PC-9 (cell line): ENCODE measurements around the gene INHA. TPM values are rescaled to one million over a fixed set of nuclear protein-coding genes. Genes with fewer than 3 reads are reported as not detected.
A peak's percentile ranks its signal among the peaks of the same experiment; 100 is the strongest.

Source experiments
- BruUV-seq: library from RNA; stranded (reverse); fragments of 400-500 nt; replicated peaks from 2 replicates; lab custom pipeline; 2021; lab: Mats Ljungman, UMichigan
- CTCF ChIA-PET: fragments of 300-600 bp; sonication (Branson Sonifier 250); formaldehyde crosslinking; loops from one replicate; lab custom pipeline; 2022; ENCODE audit warnings: antibody characterized with exemption; lab: Charles Lee
- POLR2A ChIA-PET: fragments of 300-600 bp; sonication (Branson Sonifier 250); formaldehyde crosslinking; loops from one replicate; lab custom pipeline; 2022; ENCODE audit warnings: antibody characterized with exemption; ENCODE audit not compliant: unreplicated experiment; lab: Charles Lee
- DNase-seq, 2 experiments: peaks; one replicate each; pipeline versions ENCODE4 v3.0.0 to v3.0.0-alpha.2; 2015 to 2022; ENCODE audit warnings: mixed read lengths in 1 of 2
- H2AFZ ChIP-seq: fragments of 200-600 bp; sonication (generic); 2 replicates; pipeline ENCODE4 v1.8.1; 2017; ENCODE audit warnings: antibody characterized with exemption
- H3F3A ChIP-seq: fragments of 200-600 bp; sonication (generic); 2 replicates; pipeline ENCODE4 v1.8.1; 2017; ENCODE audit warnings: antibody characterized with exemption, mild to moderate bottlenecking, low read depth; ENCODE audit not compliant: insufficient read depth
- H3K27ac ChIP-seq: fragments of 200-600 bp; sonication (generic); 2 replicates; pipeline ENCODE4 v1.6.1; 2016; ENCODE audit warnings: mixed run types
- H3K27me3 ChIP-seq: fragments of 200-600 bp; sonication (generic); 2 replicates; pipeline ENCODE4 v1.6.1; 2016; ENCODE audit warnings: low read depth, mixed run types; ENCODE audit not compliant: insufficient read depth
- H3K36me3 ChIP-seq: fragments of 200-600 bp; sonication (generic); 2 replicates; pipeline ENCODE4 v1.6.1; 2016; ENCODE audit warnings: low read depth, mixed run types
- H3K4me1 ChIP-seq: fragments of 200-600 bp; sonication (generic); replicated peaks from 2 replicates; pipeline ENCODE4 v1.6.1; 2016; ENCODE audit warnings: mixed run types; ENCODE audit not compliant: insufficient read depth
- H3K4me2 ChIP-seq: fragments of 200-600 bp; sonication (generic); 2 replicates; pipeline ENCODE4 v1.6.1; 2017; ENCODE audit warnings: mixed run types
- H3K4me3 ChIP-seq: fragments of 200-600 bp; sonication (generic); 2 replicates; pipeline ENCODE4 v1.6.1; 2016; ENCODE audit warnings: mixed run types
- H3K79me2 ChIP-seq: fragments of 200-600 bp; sonication (generic); 2 replicates; pipeline ENCODE4 v1.6.1; 2017; ENCODE audit warnings: low read depth, mixed run types
- H3K9me2 ChIP-seq: fragments of 200-600 bp; sonication (generic); 2 replicates; pipeline ENCODE4 v1.8.1; 2017; ENCODE audit warnings: mild to moderate bottlenecking; ENCODE audit not compliant: insufficient read depth
- H3K9me3 ChIP-seq: fragments of 200-600 bp; sonication (generic); 2 replicates; pipeline ENCODE4 v1.8.1; 2016; ENCODE audit warnings: low read depth; ENCODE audit not compliant: insufficient read depth
- H4K20me1 ChIP-seq: fragments of 200-600 bp; sonication (generic); 2 replicates; pipeline ENCODE4 v1.8.1; 2017; ENCODE audit not compliant: insufficient read depth
- EZH2 ChIP-seq: fragments of 200-600 bp; sonication (generic); IDR thresholded peaks from 2 replicates; pipeline ENCODE4 v1.8.0; 2017; ENCODE audit warnings: antibody characterized with exemption, low read depth
- intact Hi-C: fragments of 100-400 bp; cut with micrococcal nuclease; formaldehyde crosslinking; loops from one replicate; pipeline ENCODE4 v1.10.0; 2022; ENCODE audit not compliant: unreplicated experiment
- total RNA-seq: library from RNA; stranded (reverse); gene quantifications from 2 replicates; pipeline ENCODE4 v1.2.3, GENCODE V29; 2021
- TF ChIP-seq, protein P1 (sequence below): fragments of 200-600 bp; sonication (generic); conservative IDR thresholded peaks from 2 replicates; pipeline ENCODE4 v1.6.1; 2017; ENCODE audit warnings: mixed run types, antibody characterized with exemption, mild to moderate bottlenecking, moderate library complexity

The INHA gene
- total RNA-seq, 1 experiment from 2014 or later: 5.2 TPM

DNA sequence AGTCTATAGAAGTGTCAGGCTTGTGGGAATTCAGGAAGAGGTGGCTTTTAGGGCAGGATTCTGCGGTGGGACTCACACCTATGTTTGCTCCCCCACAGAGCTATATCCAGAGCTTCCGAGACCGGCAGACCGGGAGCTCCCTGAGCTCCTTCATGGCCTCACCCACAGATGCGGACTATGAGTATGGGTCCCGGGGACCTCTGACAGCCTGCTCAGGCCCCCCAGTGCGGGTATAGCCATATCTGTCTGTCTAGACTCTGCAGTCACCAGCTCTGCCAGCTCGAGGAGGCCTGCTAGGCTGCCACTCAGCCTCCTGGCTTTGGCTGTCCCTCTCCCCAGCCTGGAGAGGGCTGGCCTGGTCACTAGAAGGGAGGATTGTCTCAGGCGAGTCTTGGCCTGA, 22.5 kb upstream of the INHA start:
- intact Hi-C loops: no loop called here
- no peaks in the 10 kb centered on the region for H3K9me3 ChIP-seq
- POLR2A ChIA-PET: no interaction called here
- no peaks in the 10 kb centered on the region for H3K36me3 ChIP-seq
- H3K79me2 ChIP-seq: no peaks in the 10 kb centered on the region
- CTCF ChIA-PET: no interaction called here
- H3K4me1 ChIP-seq: no peaks in the 10 kb centered on the region
- no peaks in the 10 kb centered on the region for H4K20me1 ChIP-seq
- no peak for DNase-seq
- no peak overlapping the region for H3K4me3 ChIP-seq
- no peak overlapping the region for H3K27ac ChIP-seq
- H3F3A ChIP-seq: no peaks in the 10 kb centered on the region
- BruUV-seq: no TSS peak
- H3K4me2 ChIP-seq: no peak overlapping the region
- H3K27me3 ChIP-seq: no peaks in the 10 kb centered on the region
- no peak for TF ChIP-seq EZH2
- TF ChIP-seq, protein P1, sequence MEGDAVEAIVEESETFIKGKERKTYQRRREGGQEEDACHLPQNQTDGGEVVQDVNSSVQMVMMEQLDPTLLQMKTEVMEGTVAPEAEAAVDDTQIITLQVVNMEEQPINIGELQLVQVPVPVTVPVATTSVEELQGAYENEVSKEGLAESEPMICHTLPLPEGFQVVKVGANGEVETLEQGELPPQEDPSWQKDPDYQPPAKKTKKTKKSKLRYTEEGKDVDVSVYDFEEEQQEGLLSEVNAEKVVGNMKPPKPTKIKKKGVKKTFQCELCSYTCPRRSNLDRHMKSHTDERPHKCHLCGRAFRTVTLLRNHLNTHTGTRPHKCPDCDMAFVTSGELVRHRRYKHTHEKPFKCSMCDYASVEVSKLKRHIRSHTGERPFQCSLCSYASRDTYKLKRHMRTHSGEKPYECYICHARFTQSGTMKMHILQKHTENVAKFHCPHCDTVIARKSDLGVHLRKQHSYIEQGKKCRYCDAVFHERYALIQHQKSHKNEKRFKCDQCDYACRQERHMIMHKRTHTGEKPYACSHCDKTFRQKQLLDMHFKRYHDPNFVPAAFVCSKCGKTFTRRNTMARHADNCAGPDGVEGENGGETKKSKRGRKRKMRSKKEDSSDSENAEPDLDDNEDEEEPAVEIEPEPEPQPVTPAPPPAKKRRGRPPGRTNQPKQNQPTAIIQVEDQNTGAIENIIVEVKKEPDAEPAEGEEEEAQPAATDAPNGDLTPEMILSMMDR: no peak
- H3K9me2 ChIP-seq: no peaks in the 10 kb centered on the region
- H2AFZ ChIP-seq: no peak overlapping the region

GRCh38 chr2:219551441-219552381, 20.4 kb upstream of the INHA start:
- H3K27ac ChIP-seq: no peak overlapping the region
- no peaks in the 10 kb centered on the region for H3F3A ChIP-seq
- ChIA-PET POLR2A (interaction anchor here (0.5 to 0.6 kb wide), 4 partner anchors 19 to 73 kb away, joined by 3 to 6 read pairs (median 3); a partner anchor contains a TSS), CTCF (interaction anchor here (0.6 to 1.3 kb wide), 3 partner anchors 10 to 1208 kb away, joined by 3 to 18 read pairs (median 13); no protein-coding TSS in a partner anchor)
- no peaks in the 10 kb centered on the region for H3K9me3 ChIP-seq
- intact Hi-C loops: no loop called here
- H3K79me2 ChIP-seq: no peaks in the 10 kb centered on the region
- no peaks in the 10 kb centered on the region for H3K4me1 ChIP-seq
- no peaks in the 10 kb centered on the region for H3K27me3 ChIP-seq
- no peak for TF ChIP-seq EZH2
- TF ChIP-seq, protein P1: no peak
- peak overlapping the region; percentile 79 for H2AFZ ChIP-seq
- H3K4me2 ChIP-seq: peak overlapping the region; percentile 88
- no TSS peak for BruUV-seq
- no peaks in the 10 kb centered on the region for H4K20me1 ChIP-seq
- no peaks in the 10 kb centered on the region for H3K9me2 ChIP-seq
- no peaks in the 10 kb centered on the region for H3K36me3 ChIP-seq
- DNase-seq: no peak
- peak overlapping the region; percentile 57 for H3K4me3 ChIP-seq

DNA sequence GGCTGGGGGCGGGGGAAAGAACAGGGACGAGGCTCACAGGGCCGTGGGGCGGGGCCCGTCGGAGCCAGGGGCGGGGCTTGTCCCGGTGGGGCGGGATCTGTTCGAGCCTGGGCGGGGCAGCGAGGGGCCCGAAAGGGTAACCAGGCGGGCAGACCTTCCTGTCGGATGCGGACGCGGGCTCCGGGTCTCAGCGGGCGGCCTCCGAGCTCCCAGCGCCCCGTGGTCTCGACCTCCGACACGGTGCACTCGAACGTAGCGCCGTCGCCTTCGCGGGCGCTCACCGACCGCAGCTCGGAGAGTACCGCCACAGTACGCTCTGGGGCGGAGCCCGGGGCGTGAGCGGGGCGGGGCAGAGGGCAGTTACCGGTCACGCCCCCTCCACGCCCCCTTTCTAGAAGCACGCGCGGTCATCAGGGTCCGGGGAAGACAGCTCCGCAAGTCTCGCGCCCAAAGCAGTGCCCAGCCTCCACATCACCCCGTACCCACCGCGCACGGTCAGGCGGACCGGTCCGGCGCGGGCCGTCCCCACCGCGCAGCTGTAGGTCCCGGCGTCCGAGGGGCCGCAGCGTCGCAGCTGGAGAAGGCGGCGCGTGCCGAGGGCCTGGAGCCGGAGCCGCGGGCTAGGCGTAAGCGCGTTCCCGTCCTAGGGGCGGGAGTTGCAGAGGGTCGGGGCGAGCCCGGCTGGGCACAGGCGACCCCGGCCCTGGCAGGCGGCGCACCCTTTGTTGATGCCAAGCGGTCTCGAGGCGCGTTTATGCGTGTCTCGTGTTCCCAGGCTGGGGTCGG, 19.5 kb upstream of the INHA start:
- intact Hi-C loops: no loop called here
- H3K9me3 ChIP-seq: no peaks in the 10 kb centered on the region
- peak overlapping the region; percentile 88 for H3K4me2 ChIP-seq
- no peaks in the 10 kb centered on the region for H3K36me3 ChIP-seq
- H3K27me3 ChIP-seq: no peaks in the 10 kb centered on the region
- DNase-seq: peak; percentile 37 to 90
- ChIA-PET CTCF (interaction anchor here (0.6 to 1.3 kb wide), 3 partner anchors 9 to 1209 kb away, joined by 3 to 18 read pairs (median 13); no protein-coding TSS in a partner anchor), POLR2A (interaction anchor here (0.5 to 0.6 kb wide), 4 partner anchors 18 to 74 kb away, joined by 3 to 6 read pairs (median 3); a partner anchor contains a TSS)
- H4K20me1 ChIP-seq: no peaks in the 10 kb centered on the region
- H3K4me1 ChIP-seq: no peaks in the 10 kb centered on the region
- no peaks in the 10 kb centered on the region for H3K79me2 ChIP-seq
- BruUV-seq: no TSS peak
- TF ChIP-seq, protein P1: no peak
- TF ChIP-seq EZH2: no peak
- H3F3A ChIP-seq: no peaks in the 10 kb centered on the region
- H3K4me3 ChIP-seq: peak overlapping the region; percentile 57
- no peak overlapping the region for H3K27ac ChIP-seq
- no peaks in the 10 kb centered on the region for H3K9me2 ChIP-seq
- peak overlapping the region; percentile 79 for H2AFZ ChIP-seq
